Parathyroid adenoma (tissue), 2 donors: ENCODE results near the gene SPACA5B.
"Not testable (repeated sequence)": the region's sequence is repeated elsewhere in the genome, so short reads cannot be mapped to it uniquely, and the experiment has no call there.

Experiments
- H2AFZ ChIP-seq: fragments of 300-600 bp; sonication (generic); one replicate; pipeline ENCODE4 v1.7.0; 2017; ENCODE audit warnings: antibody characterized with exemption, mild to moderate bottlenecking
- H3K27ac ChIP-seq: fragments of 300-600 bp; sonication (generic); one replicate; pipeline ENCODE4 v1.7.0; 2017
- H3K27me3 ChIP-seq: fragments of 300-600 bp; sonication (generic); one replicate; pipeline ENCODE4 v1.7.0; 2017; ENCODE audit warnings: low read length; ENCODE audit not compliant: control insufficient read depth, insufficient read depth
- H3K36me3 ChIP-seq: fragments of 300-600 bp; sonication (generic); one replicate; pipeline ENCODE4 v1.7.0; 2017; ENCODE audit warnings: low read length; ENCODE audit not compliant: control insufficient read depth, insufficient read depth
- H3K4me1 ChIP-seq: fragments of 300-600 bp; sonication (generic); one replicate; pipeline ENCODE4 v1.7.0; 2017; ENCODE audit warnings: control low read depth
- H3K4me2 ChIP-seq: fragments of 300-600 bp; sonication (generic); one replicate; pipeline ENCODE4 v1.7.0; 2017; ENCODE audit warnings: low read length
- H3K4me3 ChIP-seq: fragments of 300-600 bp; sonication (generic); one replicate; pipeline ENCODE4 v1.7.0; 2017; ENCODE audit warnings: low read depth, low read length
- H3K79me2 ChIP-seq: fragments of 300-600 bp; sonication (generic); one replicate; pipeline ENCODE4 v1.7.0; 2017; ENCODE audit warnings: control low read depth
- H3K9ac ChIP-seq: fragments of 300-600 bp; sonication (generic); one replicate; pipeline ENCODE4 v1.7.0; 2017; ENCODE audit warnings: mild to moderate bottlenecking
- H3K9me3 ChIP-seq: fragments of 300-600 bp; sonication (generic); one replicate; pipeline ENCODE4 v1.7.0; 2017; ENCODE audit warnings: low read length; ENCODE audit not compliant: control insufficient read depth
- TF ChIP-seq, protein P1 (sequence below): fragments of 300-600 bp; sonication (generic); IDR thresholded peaks from one replicate; pipeline ENCODE4 v1.7.0; 2017; ENCODE audit warnings: antibody characterized with exemption, mild to moderate bottlenecking
- donor health status: primary hyperparathyroidism.

The SPACA5B gene

DNA sequence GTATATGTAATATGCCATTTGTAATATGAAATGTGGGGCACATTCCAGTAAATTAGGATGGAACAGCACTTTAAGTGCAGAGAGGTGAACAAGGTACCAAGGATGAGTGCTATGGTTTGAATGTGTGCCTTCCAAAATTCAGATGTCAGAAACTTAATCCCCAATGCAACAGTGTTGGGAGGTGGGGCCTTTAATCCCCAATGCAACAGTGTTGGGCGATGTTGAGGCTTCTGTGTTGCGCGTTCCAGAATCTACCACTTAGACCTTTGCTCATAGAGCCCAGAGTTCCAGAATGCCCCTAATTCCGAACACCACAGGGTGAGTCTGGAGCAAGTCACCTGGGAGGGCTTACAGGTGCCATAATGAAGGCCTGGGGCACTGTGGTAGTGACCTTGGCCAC is at the start of gene SPACA5B:
Gene SPACA5B, plus strand, starts transcription at position 301 of the 400 bp plus-strand sequence. Its CDS starts 62 bp downstream, at position 363.
- not testable (repeated sequence) for H3K27ac ChIP-seq, H3K4me3 ChIP-seq, H2AFZ ChIP-seq, H3K27me3 ChIP-seq, H3K9ac ChIP-seq, H3K36me3 ChIP-seq, H3K4me1 ChIP-seq, H3K79me2 ChIP-seq, H3K4me2 ChIP-seq, H3K9me3 ChIP-seq

DNA sequence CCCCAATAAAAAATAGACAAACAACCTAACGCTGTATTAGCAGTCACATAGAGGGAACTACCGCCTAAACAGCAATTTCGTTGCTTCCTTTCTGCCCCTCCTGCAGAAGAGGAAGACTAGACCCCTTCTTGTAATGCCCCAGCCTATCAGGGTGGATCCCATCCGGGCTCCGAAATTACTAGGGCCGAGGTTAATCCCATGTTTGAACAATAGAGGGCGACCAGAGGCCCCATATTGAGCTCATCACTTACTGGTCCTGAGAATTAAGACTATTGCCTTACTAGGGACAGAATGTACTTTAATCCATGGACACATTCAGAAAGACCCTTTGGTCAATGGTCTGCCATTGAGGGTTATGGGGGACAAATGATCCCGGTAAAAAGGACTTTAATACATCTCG is 47.2 kb upstream of the SPACA5B start:
- TF ChIP-seq, protein P1, sequence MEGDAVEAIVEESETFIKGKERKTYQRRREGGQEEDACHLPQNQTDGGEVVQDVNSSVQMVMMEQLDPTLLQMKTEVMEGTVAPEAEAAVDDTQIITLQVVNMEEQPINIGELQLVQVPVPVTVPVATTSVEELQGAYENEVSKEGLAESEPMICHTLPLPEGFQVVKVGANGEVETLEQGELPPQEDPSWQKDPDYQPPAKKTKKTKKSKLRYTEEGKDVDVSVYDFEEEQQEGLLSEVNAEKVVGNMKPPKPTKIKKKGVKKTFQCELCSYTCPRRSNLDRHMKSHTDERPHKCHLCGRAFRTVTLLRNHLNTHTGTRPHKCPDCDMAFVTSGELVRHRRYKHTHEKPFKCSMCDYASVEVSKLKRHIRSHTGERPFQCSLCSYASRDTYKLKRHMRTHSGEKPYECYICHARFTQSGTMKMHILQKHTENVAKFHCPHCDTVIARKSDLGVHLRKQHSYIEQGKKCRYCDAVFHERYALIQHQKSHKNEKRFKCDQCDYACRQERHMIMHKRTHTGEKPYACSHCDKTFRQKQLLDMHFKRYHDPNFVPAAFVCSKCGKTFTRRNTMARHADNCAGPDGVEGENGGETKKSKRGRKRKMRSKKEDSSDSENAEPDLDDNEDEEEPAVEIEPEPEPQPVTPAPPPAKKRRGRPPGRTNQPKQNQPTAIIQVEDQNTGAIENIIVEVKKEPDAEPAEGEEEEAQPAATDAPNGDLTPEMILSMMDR, result peak; percentile 68
- no peaks in the 10 kb centered on the region for H3K79me2 ChIP-seq
- H3K4me3 ChIP-seq, result no peak overlapping the region
- H2AFZ ChIP-seq, result no peak overlapping the region
- H3K4me2 ChIP-seq, result no peak overlapping the region
- H3K9me3 ChIP-seq, result no peaks in the 10 kb centered on the region
- no peaks in the 10 kb centered on the region for H3K36me3 ChIP-seq
- no peak overlapping the region for H3K9ac ChIP-seq
- peaks cover 6% of the 10 kb centered on the region for H3K4me1 ChIP-seq
- H3K27ac ChIP-seq, result no peak overlapping the region
- H3K27me3 ChIP-seq, result no peaks in the 10 kb centered on the region

DNA sequence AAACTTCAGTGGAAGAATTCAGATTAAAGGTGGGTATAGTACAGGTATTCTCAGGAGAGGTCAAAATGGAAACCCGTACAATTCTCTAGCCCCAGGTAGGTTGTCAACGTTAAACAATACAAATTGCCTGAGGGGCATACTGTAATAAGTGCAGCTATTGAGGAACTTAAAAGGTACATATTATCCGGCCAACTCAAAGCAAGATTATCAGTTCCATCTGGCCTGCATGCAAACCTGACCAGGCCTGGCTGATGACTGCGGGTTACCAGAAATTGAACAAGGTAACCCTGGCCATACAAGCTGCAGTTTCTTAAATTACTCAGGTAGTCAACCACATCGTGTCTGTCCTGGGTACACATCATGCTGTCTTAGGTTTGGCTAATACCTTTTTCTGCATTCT is 46.7 kb upstream of the SPACA5B start:
- no peaks in the 10 kb centered on the region for H3K27me3 ChIP-seq
- no peak overlapping the region for H3K27ac ChIP-seq
- TF ChIP-seq, protein P1, result no peak

DNA sequence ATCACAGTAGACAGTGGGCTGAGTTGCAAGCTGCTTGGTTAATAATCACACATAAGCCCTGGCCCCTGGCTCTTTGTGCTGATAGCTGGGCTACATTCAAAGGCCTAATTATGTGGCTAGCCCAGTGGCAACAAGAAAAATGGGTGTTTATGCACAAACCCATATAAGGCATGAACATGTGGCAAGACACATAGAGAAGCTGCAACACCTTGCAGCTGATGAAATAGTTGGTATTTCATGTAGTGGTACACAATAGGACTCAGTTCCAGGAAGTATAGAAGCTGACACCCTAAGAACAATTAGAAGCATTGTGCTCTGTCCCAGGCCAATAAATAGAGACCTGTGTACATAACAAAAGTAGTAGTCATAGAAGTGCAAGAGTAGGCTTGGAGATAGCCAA is 44.3 kb upstream of the SPACA5B start:
- TF ChIP-seq, protein P1, result no peak
- Histone ChIP-seq H3K79me2 (no peaks in the 10 kb centered on the region), H3K27me3 (no peaks in the 10 kb centered on the region), H3K9me3 (no peaks in the 10 kb centered on the region), H3K4me2 (no peak overlapping the region), H3K36me3 (no peaks in the 10 kb centered on the region), H3K4me1 (peaks cover 6% of the 10 kb centered on the region), H3K4me3 (no peak overlapping the region), H3K27ac (no peak overlapping the region), H2AFZ (no peak overlapping the region), H3K9ac (no peak overlapping the region)

More for the DNA sequence above, 46.7 kb upstream of the SPACA5B start:
- Histone ChIP-seq H3K9me3 (no peaks in the 10 kb centered on the region), H3K4me1 (peaks cover 6% of the 10 kb centered on the region), H3K79me2 (no peaks in the 10 kb centered on the region), H3K4me3 (no peak overlapping the region), H3K4me2 (no peak overlapping the region), H2AFZ (no peak overlapping the region), H3K9ac (no peak overlapping the region), H3K36me3 (no peaks in the 10 kb centered on the region)

DNA sequence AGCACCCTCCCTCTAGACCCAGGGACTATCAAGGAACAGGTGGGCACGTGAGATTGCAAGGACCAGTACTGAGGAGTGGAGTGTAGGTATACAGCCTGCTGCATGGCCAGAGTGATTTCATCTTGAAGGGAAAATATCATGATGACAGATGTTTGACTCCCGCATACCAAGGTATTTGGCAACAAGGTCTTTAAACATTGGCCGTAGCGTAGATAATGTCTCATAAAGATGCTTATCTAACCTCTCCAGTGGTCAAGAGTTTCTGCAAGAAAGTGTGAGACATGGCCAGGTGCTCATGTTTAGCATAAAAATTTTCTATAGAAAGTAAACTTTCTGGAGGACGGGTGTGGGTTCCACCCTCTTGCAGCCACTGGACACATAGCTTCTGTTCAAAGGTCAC is 40.3 kb upstream of the SPACA5B start:
- Histone ChIP-seq H3K79me2 (no peaks in the 10 kb centered on the region), H3K4me1 (no peaks in the 10 kb centered on the region), H3K4me3 (no peak overlapping the region), H3K9ac (no peak overlapping the region), H3K27me3 (no peaks in the 10 kb centered on the region), H3K27ac (no peak overlapping the region), H2AFZ (no peak overlapping the region), H3K36me3 (no peaks in the 10 kb centered on the region), H3K4me2 (no peak overlapping the region), H3K9me3 (no peaks in the 10 kb centered on the region)
- TF ChIP-seq, protein P1, result no peak

DNA sequence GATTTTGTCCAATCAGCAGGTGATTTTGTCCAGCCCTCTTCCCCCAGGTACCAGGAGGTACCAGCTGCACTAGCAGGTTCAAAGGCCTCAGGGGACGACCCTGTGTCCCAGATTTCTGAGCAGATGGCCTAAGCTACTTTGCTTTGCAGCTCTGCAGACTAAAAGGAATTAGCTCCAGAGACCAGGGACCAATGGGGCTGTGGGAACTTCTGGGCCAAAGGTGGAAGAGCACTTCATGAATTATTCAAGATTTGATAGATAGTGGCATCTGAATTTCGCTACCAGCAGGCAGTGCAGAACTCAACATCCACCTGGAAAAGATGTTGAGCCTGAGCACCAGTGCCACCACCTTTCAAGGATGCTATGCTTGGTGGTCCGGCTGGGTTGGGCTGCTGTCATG is 37.9 kb upstream of the SPACA5B start:
- H3K4me1 ChIP-seq, H2AFZ ChIP-seq, H3K27ac ChIP-seq, H3K9me3 ChIP-seq, H3K4me2 ChIP-seq, H3K79me2 ChIP-seq, H3K36me3 ChIP-seq, H3K9ac ChIP-seq, H3K4me3 ChIP-seq, H3K27me3 ChIP-seq: not testable (repeated sequence)
